HG03432 (cell line): Measurements from ENCODE around the gene MYBPC2.
"Not testable (repeated sequence)": the region's sequence is repeated elsewhere in the genome, so short reads cannot be mapped to it uniquely, and the experiment has no call there.

ENCODE experiments used
- ATAC-seq: cut with Tn5 transposase; IDR thresholded peaks from one replicate; pipeline ENCODE4 v1.9.1; 2021; ENCODE audit warnings: mild to moderate bottlenecking, moderate library complexity; ENCODE audit not compliant: unreplicated experiment

Gene MYBPC2

GRCh38 chr19:50432221-50433028 lies at the start of gene MYBPC2:
MYBPC2 (plus strand) TSS chr19:50432892; CDS start chr19:50432954, 62 bp downstream.
- no peak for ATAC-seq

- no peak for ATAC-seq
Measured at GRCh38 chr19:50383001-50383851, 49.5 kb upstream of the MYBPC2 start.

GRCh38 chr19:50383852-50384684 lies 48.6 kb upstream of the MYBPC2 start, which contains the start of gene POLD1:
POLD1 (plus strand) TSS chr19:50384347; CDS start chr19:50398852, 14,505 bp downstream.
- peak; percentile 78 for ATAC-seq

GRCh38 chr19:50384685-50385535 lies 47.8 kb upstream of the MYBPC2 start:
- ATAC-seq, result no peak

- no peak for ATAC-seq
Measured at GRCh38 chr19:50387176-50387867, 45.4 kb upstream of the MYBPC2 start.

GRCh38 chr19:50387868-50388245 lies 44.8 kb upstream of the MYBPC2 start:
- no peak for ATAC-seq

- ATAC-seq, result not testable (repeated sequence)
Measured at GRCh38 chr19:50390295-50390694, 42.4 kb upstream of the MYBPC2 start.

- ATAC-seq, result not testable (repeated sequence)
Measured at GRCh38 chr19:50390952-50391351, 41.7 kb upstream of the MYBPC2 start.

GRCh38 chr19:50392759-50393158 lies 39.9 kb upstream of the MYBPC2 start:
- no peak for ATAC-seq

GRCh38 chr19:50393589-50393988 lies 39.1 kb upstream of the MYBPC2 start:
- ATAC-seq, result no peak

- no peak for ATAC-seq
Measured at GRCh38 chr19:50394017-50394416, 38.7 kb upstream of the MYBPC2 start.

- ATAC-seq, result no peak
Measured at GRCh38 chr19:50398675-50399367, 33.9 kb upstream of the MYBPC2 start.

- ATAC-seq, result no peak
Measured at GRCh38 chr19:50399368-50399745, 33.3 kb upstream of the MYBPC2 start.

- ATAC-seq, result no peak
Measured at GRCh38 chr19:50401605-50402450, 30.9 kb upstream of the MYBPC2 start.

- no peak for ATAC-seq
Measured at GRCh38 chr19:50402544-50403301, 30.0 kb upstream of the MYBPC2 start.

GRCh38 chr19:50406156-50406820 lies 26.4 kb upstream of the MYBPC2 start:
- ATAC-seq, result no peak

GRCh38 chr19:50406829-50407228 lies 25.9 kb upstream of the MYBPC2 start:
- ATAC-seq, result no peak
